ENCODE results near the gene LRRC53. TPM values are rescaled to one million over a fixed set of nuclear protein-coding genes. Genes with fewer than 3 reads are reported as not detected.

Gene LRRC53
- total and polyA plus RNA-seq, 9 of the 15 experiments (the other 6 are each of a cell fraction or from before 2014, with no cell fraction given) = not detected

- ChIA-PET CTCF (ENCODE audit: low intra/inter-chr PET ratio) (no interaction called here), POLR2A (no interaction called here)
- no TSS peak for BruUV-seq (replicated peaks)
These were observed 86.0 kb downstream of the LRRC53 start for GRCh38 chr1:74426208-74426937.

GRCh38 chr1:74425676-74426075 lies 86.7 kb downstream of the LRRC53 start:
- CTCF ChIA-PET (ENCODE audit: low intra/inter-chr PET ratio) = no interaction called here
- 1% methylated on average over 6 of the region's 6 CpGs for WGBS (ENCODE audit: insufficient coverage, low coverage, missing lambda C conversion rate)
- TF ChIP-seq ZNF592 (IDR thresholded peaks at IDR 0.05) = no peak
- TF ChIP-seq EP300 (IDR thresholded peaks at IDR 0.05; ENCODE audit: low read length) = no peak
- TF ChIP-seq TFE3 (CRISPR knock-in tag; IDR thresholded peaks at IDR 0.05) = no peak
- no peak for TF ChIP-seq ZFP30 (CRISPR knock-in tag; IDR thresholded peaks at IDR 0.05; ENCODE audit: borderline replicate concordance)

More at GRCh38 chr1:74426208-74426937, 86.0 kb downstream of the LRRC53 start:
- Histone ChIP-seq H4K20me1 (replicated peaks; ENCODE audit: control insufficient read depth, insufficient read depth, low read length) (no peaks in the 10 kb centered on the region), H3K4me3 (no peak overlapping the region), H2AFZ (ENCODE audit: low read depth, low read length) (no peak overlapping the region), H3K4me2 (ENCODE audit: insufficient read depth, low read length) (no peak overlapping the region), H3K9ac (ENCODE audit: insufficient read depth in 1 of 2, low read depth in 2 of 2, low read length in 2 of 2) (no peak overlapping the region), H3K27ac (ENCODE audit: extremely low read depth, low read depth, low read length) (no peak overlapping the region), H3K27me3 (ENCODE audit: control insufficient read depth in 2 of 2, insufficient read depth in 2 of 2, low read length in 2 of 2) (no peaks in the 10 kb centered on the region), H3K79me2 (ENCODE audit: control insufficient read depth, insufficient read depth, low read length) (no peaks in the 10 kb centered on the region), H3K9me1 (ENCODE audit: control insufficient read depth, insufficient read depth, low read length) (no peaks in the 10 kb centered on the region), H3K9me3 (replicated peaks; ENCODE audit: control insufficient read depth, insufficient read depth, low read depth, low read length) (no peaks in the 10 kb centered on the region), H3K36me3 (ENCODE audit: control insufficient read depth, insufficient read depth, low read length) (no peaks in the 10 kb centered on the region), H3K4me1 (replicated peaks in 1 of 2; ENCODE audit: control insufficient read depth in 2 of 2, insufficient read depth in 2 of 2, low read length in 2 of 2) (no peaks in the 10 kb centered on the region)
- TF ChIP-seq HDAC3 (IDR thresholded peaks at IDR 0.05; ENCODE audit: borderline replicate concordance, partially characterized antibody) (no peak), CEBPB (tag; IDR thresholded peaks at IDR 0.05) (no peak), GTF2A2 (tag; IDR thresholded peaks at IDR 0.05) (no peak), NFIX (CRISPR knock-in tag; IDR thresholded peaks at IDR 0.05; ENCODE audit: low read depth) (peak; percentile 74), EWSR1 (IDR thresholded peaks at IDR 0.05; ENCODE audit: borderline replicate concordance, low read depth, partially characterized antibody) (no peak), NFIC (IDR thresholded peaks at IDR 0.05) (peak; percentile 86)
- intact Hi-C loops (cut with micrococcal nuclease) = no loop called here
- in situ Hi-C loops (cut with MboI) = no loop called here
- ATAC-seq (no peak), DNase-seq (ENCODE audit: extremely low read depth in 1 of 4, low spot score in 3 of 4) (peak in 1 of 4 experiments; percentile 0), FAIRE-seq (no peak)
- WGBS (ENCODE audit: insufficient coverage, low coverage, missing lambda C conversion rate) = 6% methylated on average over 7 of the region's 7 CpGs

More at GRCh38 chr1:74425676-74426075, 86.7 kb downstream of the LRRC53 start:
- POLR2A ChIA-PET = no interaction called here
- Histone ChIP-seq H3K4me2 (ENCODE audit: insufficient read depth, low read length) (no peak overlapping the region), H3K79me2 (ENCODE audit: control insufficient read depth, insufficient read depth, low read length) (no peaks in the 10 kb centered on the region), H3K9me1 (ENCODE audit: control insufficient read depth, insufficient read depth, low read length) (no peaks in the 10 kb centered on the region), H3K4me1 (replicated peaks in 1 of 2; ENCODE audit: control insufficient read depth in 2 of 2, insufficient read depth in 2 of 2, low read length in 2 of 2) (no peaks in the 10 kb centered on the region), H3K9me3 (replicated peaks; ENCODE audit: control insufficient read depth, insufficient read depth, low read depth, low read length) (no peaks in the 10 kb centered on the region), H3K36me3 (ENCODE audit: control insufficient read depth, insufficient read depth, low read length) (no peaks in the 10 kb centered on the region), H4K20me1 (replicated peaks; ENCODE audit: control insufficient read depth, insufficient read depth, low read length) (no peaks in the 10 kb centered on the region), H3K27ac (ENCODE audit: extremely low read depth, low read depth, low read length) (no peak overlapping the region), H2AFZ (ENCODE audit: low read depth, low read length) (no peak overlapping the region), H3K27me3 (ENCODE audit: control insufficient read depth in 2 of 2, insufficient read depth in 2 of 2, low read length in 2 of 2) (no peaks in the 10 kb centered on the region), H3K9ac (ENCODE audit: insufficient read depth in 1 of 2, low read depth in 2 of 2, low read length in 2 of 2) (no peak overlapping the region), H3K4me3 (no peak overlapping the region)
- FAIRE-seq = no peak
- BruUV-seq (replicated peaks) = no TSS peak
- DNase-seq (ENCODE audit: extremely low read depth in 1 of 4, low spot score in 3 of 4) = no peak
- intact Hi-C loops (cut with micrococcal nuclease) = no loop called here
- ATAC-seq = no peak
- in situ Hi-C loops (cut with MboI) = no loop called here
